Left renal cortex interstitium (tissue), 4 donors: ENCODE measurements around the gene ZNF837. TPM values are rescaled to one million over a fixed set of nuclear protein-coding genes. Genes with fewer than 3 reads are reported as not detected.

Source experiments
- DNase-seq, 4 donors: peaks; one replicate each; pipeline ENCODE4 v3.0.0-alpha.2; 2013; ENCODE audit warnings: low read depth in 4 of 4, low spot score in 2 of 4, missing footprints in 1 of 4
- polyA plus RNA-seq, 4 donors: library from polyadenylated mRNA; unstranded; fragments of 120-200 nt; gene quantifications; one replicate each; pipeline ENCODE4 v1.2.1, GENCODE V29; 2013; ENCODE audit not compliant: insufficient read length in 4 of 4

Gene ZNF837
- polyA plus RNA-seq, 4 donors, result 2.6 to 7.1 (median 5.3) TPM

DNA sequence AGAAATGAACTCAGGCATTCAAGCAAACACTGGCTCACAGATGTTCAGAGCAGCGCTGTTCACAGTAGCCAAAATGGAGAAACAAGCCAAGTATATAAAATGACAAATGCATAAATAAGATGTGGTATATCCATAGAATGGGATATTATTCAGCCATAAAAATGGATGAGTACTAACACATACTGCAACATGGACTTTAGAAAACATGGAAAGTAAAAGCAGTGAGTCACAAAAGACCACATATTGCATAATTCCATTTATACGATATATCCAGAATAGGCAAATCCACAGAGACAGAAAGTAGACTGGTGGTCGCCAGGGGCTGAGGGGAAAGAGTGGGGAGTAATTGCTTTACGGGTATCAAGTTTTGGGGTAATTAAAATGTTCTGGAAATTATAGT, 6.6 kb downstream of the ZNF837 start:
- DNase-seq, result no peak

DNA sequence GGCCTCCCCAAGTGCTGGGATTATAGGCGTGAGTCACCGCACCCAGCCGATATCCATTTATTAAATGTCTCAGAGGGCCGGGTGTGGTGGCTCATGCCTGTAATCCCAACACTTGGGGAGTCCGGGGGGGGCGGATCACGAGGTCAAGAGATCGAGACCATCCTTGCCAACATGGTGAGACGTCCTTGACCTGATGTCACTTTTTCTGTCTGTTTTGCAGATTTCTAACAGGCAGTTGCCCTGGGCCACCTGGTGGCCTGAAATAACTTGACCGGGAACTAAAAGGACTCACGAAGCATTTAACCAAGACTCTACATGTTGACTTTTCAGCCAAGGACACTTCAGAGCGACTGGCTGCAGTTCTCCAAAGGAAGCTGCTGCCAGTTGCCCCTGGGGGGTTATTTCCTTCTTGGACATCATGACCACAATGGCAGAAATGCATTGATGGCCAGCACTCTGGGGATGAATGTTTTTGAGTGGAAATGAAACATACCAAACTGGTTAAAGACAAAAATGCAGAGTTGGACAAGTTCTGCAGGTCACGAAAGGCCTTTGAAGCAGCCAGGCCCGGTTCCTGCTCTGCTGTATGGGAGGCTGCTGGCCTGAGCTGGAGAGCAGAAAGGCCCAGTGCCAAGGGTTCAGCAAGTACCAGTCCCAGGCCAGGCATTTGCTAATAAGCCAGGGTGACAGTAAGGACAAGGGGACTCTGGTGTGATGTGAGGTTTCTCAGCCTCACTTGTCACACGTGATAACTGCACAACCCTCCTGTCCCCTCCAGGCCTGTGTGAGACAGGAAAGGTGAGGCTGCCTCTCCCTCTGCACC, 8.3 kb downstream of the ZNF837 start:
- no peak for DNase-seq

DNA sequence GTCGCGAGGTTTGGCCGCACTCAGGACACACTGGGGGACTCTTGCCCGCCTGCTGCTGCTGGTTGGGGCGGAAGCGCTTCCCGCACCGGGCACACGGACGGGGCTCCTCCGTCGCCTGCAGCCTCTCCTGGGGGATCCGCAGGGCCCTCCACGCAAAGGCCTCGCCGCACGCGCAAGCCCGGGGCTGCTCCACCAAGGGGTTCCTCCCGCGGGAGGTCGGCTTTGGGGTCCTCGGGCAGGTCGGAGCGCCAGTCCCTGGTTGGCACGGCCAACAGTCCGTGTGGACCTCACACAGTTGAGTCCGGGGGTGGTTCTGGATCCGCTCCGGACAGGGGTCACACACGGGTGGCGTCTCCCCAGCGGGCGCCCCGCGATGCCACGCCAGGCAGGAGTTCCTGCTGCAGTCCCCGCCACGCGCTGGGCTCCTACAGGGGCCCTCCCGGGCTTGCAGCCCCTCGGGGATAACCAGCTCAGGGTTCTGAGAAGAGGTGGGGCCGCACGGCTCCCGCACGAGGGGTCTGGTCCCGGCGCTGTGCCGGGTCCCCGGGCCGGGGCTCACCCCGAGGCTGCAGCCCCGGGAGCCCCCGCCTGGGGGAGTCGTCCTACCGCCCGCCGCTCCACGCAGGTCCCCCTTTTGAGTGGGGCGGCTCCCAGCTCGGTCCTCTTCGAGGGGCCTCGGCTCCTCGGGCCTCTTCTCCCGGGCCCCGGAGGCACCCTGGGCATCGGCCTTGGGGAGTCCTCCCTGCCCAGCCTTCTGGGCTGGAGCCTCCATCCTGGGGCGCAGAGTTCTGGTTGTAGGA, 12.1 kb downstream of the ZNF837 start:
- no peak for DNase-seq

DNA sequence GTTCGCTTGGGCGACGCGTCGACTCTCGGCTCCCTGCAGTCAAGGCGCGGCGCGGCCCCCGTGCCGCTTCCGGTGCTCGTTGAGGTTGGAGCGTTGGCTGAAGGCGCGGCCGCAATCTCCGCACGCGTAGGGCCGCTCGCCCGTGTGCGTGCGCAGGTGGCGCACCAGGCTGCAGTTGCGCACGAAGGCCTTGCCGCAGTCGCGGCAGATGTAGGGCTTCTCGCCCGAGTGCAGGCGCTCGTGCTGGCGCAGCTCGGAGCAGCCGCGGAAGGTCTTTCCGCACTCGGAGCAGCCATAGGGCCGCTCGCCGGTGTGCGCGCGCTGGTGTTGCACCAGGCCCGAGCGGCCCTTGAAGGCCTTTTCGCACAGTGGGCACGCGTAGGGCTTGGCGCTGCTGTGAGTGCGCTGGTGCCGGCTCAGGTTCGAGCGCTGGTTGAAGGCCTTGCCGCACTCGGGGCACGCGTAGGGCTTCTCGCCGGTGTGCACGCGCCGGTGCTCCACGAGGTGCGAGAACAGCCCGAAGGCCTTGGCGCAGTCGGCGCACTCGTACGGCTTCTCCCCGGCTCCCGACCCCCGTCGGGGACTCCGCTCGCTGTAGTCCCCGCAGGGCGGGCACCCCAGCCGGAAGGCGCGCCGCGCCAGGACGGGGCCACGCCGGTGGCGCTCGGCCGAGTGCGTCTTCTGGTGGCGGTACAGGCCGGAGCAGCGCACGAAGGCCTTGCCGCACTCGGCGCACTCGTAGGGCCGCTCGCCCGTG, 13.0 kb downstream of the ZNF837 start:
- DNase-seq, result no peak

DNA sequence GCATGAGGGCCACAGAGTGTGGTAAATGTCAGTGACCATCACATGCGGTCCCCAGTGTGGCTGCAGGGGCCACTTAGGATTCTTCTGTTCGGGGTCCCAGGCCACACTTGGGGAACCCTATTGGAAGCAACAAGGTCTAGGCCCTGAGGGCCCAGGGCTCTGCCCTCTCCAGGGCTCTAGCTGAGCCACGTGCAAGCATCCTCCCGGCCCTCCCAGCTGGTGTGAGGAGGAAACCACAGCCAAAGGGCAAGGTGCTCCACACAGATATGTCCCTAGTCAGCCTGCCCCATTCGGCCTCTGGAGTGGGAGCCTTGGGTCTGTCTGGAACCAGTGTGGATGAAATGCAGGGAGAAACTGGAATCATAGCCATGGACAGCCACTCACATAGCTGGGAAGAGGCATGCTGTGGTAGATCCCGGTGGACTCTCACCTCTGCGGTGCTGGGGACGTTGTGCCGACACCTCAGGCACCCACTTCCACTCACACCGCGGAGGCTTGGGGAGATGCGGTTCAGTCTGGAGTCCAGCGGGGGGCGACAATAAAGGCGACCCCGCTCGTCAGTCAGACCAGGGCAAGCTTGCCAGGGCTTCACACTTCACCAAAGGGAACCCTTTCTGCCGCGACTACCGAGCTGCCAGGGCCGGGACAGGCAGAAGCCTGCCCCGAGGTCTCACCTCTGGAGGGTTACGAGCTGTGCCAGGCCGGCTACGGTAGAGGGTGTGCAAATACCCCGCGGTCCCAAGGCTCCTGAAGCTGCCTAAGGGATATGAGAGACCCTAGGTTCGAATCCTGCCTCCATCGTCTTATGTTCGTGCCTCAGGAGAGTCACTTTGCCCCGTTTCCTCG, 14.0 kb downstream of the ZNF837 start:
- DNase-seq, result no peak

DNA sequence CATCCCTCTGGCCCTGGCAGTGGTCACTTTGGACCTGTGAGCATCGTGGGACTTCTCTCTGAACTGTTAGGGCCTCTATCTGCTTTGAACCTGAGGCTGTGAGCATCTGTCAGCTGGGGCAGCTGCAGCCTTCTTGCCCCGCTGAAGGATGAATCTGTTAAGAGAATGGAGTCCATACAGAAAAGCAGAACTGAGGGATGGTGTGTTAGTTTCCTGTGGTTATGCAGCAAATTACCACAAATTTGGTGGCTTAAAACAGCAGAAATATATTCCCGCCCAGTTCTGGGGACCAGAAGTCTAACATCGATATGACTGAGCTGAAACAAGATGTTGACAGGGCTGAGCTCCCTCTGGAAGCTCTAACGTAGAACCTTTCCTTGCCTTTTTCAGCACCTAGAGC, 16.7 kb downstream of the ZNF837 start:
- DNase-seq, result no peak

DNA sequence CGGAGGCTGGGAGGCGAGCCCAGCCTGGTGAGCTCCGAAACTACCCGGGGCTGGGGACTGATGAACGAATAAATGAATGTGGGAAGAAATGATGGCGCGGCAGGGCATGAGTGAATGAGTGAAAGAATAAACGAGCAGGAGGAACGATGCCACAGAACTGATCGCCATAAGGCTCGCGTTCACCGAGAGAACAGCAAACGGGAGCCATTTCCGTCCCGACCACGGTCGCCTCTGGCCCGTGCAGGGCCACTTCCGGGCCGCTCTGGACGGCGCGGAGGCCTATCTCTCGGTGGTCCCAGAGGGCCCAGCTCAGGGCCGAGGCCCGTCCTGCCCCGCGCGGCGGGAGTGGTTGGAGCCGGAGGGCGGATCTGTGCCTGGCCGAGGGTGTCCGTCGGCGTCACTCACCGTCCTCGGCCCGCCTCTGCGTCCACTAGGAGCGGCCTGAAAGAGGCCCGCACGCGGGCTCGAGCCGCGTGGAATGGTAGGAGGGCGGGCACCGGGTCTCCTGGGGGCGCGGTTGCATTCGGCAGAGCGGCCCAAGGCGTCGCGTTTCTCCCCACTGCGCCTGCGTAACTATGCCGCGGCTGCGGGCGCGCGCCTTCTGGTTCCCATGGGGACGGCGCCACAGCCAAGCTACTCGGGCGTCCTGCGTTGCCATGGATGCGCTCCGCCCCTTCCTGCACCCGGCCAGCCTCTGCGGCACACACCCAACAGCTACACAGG, 18.4 kb downstream of the ZNF837 start, which contains the start of gene ZNF497:
Gene ZNF497 (minus strand): TSS at position 480 of the 723 bp plus-strand sequence. CDS start 5,116 bp downstream, outside the sequence.
- DNase-seq, result peak; percentile 90 to 93 (median 92)

DNA sequence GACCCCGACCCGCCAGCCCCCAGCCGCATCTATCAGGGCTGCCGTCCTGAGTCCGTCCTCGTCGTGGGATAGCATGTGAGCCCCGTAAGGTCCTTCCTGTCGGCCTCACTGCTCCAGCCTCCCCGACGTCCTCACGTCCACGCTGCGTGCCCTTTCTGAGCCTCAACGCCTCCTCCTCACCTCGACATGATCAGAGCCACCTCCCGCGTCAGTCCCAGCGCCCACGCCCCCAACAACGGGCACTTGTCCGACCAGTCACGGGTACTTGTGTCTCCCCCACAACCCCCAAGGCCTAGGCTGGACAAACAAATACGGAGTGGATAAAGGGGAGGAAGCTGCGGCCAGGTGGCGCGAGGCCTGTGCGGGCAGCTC, 18.9 kb downstream of the ZNF837 start:
- DNase-seq, result no peak

DNA sequence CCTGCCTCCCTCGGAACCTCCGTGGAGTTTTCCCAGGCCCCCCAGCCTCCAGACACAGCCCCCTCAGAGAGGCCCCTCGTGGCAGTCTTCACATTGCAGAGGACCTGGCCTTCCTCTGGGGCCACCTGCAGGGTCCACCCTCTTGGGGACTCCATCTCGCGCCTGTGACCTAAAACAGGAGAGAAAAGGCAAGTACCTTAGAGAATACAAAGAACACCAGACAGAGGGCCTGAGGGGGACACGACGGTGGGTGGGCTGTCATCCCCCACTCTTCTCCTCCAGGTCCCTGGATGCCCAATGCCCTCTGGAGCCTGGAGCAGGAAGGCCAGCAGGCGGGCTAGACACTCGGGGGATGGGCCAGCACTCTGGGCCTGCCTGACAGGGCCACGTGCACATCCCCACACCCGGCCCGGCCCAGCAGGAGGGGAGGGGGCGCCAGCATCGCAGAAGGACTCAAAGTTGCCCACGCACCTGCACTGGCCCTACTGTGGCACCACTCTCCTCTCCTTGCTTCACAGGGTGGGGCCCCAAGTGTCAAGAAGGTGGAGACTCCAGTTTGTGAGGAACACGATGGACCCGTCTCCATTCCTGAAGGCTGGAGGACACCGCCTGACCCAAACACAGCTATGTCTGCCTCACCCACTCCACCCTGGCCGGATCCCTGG, 23.2 kb downstream of the ZNF837 start:
- DNase-seq, result no peak

DNA sequence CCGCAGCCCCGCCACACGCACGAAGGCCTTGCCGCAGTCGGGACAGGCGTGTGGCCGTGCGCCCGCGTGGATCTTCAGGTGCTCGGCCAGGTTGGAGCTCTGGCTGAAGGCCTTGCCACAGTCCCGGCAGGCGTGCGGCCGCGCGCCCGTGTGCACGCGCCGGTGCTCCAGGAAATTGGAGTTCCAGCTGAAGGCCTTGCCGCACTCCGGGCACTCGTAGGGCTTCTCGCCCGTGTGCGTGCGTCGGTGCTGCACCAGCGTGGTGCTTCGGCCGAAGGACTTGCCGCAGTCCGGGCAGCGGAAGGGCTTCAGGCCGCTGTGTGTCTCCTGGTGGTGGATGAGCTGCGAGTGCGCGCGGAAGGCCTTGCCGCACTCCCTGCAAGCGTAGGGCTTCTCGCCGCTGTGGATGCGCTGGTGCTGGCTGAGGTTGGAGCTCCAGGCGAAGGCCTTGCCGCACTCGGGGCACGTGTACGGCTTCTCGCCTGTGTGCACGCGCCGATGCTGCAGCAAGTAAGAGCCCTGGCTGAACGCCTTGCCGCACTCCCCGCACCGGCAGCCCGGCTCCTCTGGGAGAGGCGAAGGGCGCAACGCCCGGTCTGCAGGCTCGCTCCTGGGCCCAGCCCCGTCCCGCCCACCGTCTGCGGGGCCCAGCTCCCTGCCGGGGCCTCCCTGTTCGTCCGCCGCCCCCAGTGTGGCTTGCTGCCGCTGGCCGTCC, 23.9 kb downstream of the ZNF837 start:
- DNase-seq, result peak in 1 of 4 donors; percentile 23

DNA sequence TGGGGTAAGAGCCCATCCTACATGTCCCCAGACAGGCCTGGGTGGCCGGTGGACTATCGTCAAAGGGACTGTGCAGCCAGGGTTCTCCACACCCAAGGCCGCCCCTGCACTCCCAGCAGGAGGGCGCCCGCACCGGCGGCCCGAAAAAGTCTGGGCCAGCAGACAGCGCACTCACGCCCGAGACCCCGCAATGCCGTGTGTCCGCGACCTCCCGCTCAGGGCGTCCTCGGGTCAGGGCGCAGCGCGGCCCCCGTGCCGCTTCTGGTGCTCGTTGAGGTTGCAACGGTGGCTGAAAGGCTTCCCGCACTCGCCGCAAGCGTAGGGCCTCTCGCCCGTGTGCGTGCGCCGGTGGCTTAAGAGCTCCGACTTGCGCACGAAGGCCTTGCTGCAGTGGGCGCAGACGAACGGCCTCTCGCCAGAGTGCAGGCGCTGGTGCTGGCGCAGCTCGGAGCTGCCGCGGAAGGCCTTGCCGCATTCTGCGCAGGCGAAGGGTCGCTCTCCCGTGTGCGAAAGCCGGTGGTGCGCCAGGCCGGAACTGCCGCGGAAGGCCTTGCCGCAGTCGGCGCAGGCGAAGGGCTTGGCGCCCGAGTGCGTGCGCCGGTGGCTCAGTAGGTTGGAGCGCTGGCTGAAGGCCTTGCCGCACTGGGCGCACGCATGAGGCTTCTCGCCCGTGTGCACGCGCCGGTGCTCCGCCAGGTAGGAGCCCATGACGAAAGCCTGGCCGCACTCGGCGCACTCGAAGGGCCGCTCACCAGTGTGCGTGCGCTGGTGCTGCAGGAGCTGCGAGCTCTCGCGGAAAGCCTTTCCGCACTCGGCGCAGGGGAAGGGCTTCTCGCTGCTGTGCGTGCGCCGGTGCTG, 24.7 kb downstream of the ZNF837 start:
- peak in 3 of 4 donors; percentile 16 to 46 (median 23) for DNase-seq

DNA sequence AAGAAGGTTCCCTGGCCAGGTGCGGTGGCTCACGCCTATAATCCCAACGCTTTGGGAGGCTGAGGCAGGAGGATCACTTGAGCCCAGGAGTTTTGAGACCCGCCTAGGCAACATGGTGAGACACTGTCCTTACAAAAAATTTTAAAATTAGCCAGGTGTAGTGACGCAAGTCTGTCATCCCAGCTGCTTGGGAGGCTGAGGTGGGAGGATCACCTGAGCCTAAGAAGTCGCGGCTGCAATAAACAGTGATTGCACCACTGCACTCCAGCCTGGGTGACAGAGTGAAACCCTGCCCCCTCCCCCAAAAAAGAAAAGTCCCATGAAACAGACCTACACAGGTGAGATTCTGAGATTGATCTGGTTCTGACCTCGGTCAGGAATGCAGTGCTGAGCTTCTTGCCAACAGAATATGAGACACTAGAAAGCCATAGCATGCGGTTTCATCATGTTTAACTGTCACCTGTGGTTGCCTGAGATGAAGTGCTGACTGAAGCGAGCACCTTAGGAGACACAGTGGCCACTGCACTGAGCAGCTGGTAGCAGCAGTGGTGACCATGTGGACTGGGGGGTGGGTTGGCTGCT, 25.5 kb downstream of the ZNF837 start:
- no peak for DNase-seq

DNA sequence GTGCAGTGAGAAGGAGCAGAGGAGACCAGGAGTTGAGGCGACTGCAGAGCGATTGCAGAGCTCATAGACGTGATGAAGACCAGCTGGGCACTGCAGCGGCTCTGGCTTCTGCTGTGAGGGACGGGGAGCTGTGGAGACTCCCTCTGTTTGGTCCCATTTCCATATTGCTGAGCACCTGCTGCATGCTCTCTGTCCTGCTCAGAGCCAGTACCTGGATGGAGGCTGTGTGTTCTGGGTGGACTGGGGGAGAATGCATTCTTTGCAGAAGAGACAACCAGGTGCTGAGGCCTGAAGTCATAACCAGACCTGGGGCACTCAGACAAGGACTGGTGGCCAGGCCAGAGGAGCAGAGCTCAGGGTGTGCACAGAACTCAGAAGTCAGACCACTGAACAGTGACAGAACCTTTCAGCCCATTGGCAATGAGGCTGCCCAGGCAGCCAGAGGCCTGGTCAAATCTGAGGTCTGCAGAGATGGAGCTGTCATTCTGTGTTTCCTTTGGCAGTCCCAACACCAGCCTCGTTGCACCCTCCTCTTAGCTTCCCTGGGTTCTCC, 26.3 kb downstream of the ZNF837 start:
- DNase-seq, result no peak

DNA sequence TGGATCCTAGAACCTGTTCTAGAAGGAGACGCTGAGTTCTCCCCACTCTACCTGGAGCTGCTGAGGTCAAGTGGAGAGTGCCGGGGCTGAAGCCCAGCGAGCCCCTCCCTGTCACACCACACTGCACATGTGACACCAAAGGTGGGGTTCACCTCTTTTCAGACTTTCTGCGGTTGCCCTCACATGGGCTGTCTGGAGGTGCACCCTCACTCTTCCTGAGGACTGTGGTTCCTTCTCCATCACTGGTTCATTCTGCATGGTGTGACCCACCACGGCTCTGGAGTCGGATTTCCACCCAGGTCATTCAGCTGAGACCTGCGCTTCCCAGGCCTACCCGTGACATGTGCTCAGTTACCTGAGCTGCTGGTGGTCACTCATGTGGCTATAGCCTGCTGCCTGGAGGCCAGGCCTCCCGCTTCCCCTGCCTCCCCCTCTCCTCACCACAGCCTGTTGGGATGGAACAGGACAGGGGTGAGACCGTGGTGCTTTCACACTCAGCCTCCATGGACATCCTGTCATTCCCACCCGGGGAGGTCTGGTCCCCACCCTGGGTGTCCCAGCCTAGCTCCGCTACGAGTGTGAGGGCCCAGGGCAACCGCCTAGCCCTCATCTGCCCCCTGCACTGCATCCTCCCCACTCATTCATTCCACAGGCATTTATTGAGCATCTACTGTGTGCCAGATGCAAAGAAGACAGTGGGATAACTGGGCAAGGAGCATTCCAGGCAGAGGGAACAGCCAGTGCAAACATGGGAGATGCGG, 26.9 kb downstream of the ZNF837 start:
- no peak for DNase-seq

DNA sequence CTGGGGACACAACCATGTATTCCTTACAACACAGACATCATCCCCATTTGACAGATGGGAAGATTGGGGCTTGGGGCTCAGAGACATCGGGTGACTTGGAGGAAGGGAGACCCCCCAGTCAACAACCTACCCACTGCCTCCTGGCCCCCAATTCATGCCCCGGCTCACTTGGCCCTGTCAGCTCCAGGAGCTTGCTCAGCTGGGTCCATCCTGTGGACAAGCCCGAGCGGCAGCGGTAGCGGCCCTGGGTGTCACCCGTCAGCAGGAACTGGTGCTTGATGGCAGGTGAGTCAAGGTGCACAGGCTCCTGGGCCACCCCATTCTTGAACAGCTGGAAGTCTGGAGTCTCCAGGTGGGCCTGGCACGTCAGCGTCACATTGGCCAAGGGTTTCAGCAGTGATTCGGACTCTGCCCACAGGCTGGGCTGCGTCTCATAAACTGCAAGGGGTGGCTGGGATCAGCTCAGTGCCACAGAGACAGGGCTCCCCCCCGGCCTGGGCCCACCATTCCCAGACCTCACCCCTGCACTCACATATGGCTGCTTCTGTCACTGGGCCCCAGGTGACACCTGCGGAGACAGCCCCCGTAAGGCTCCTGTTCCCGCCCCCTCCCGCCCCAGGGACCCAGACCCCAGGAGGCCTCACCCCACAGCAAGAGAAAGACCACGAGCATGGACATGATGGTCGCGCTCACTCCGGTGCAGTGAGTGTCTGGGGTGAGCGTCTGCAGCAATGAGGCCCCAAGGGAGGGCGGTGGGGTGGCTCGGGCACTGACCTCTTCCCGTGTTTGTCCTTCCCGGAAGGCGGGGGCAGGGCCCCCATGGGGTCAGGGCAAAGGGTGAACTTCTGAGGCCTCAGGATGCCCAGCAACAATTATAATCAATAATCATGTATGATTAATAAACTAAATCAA, 27.8 kb downstream of the ZNF837 start, which contains the start of gene A1BG:
Gene A1BG (minus strand): TSS at position 733 of the 912 bp plus-strand sequence. CDS start 55 bp downstream, at position 678.
- DNase-seq, result no peak
